ENCODE data around the gene ACAA1.
A peak's percentile ranks its signal among the peaks of the same experiment; 100 is the strongest.
"Not testable (repeated sequence)": the region's sequence is repeated elsewhere in the genome, so short reads cannot be mapped to it uniquely, and the experiment has no call there.

ACAA1 gene

GRCh38 chr3:38136777-38137614 is at the start of gene ACAA1:
Gene ACAA1, minus strand, starts transcription at chr3:38137127. Its CDS starts 92 bp downstream, at chr3:38137035.
- peak; percentile 99 for DNase-seq

- DNase-seq, result no peak
These were observed 40.3 kb upstream of the ACAA1 start for GRCh38 chr3:38177181-38177580.

- DNase-seq, result no peak
These were observed 37.0 kb upstream of the ACAA1 start for GRCh38 chr3:38173834-38174418.

GRCh38 chr3:38171622-38172021 is 34.7 kb upstream of the ACAA1 start:
- no peak for DNase-seq

- DNase-seq, result no peak
These were observed 33.8 kb upstream of the ACAA1 start for GRCh38 chr3:38170722-38171121.

GRCh38 chr3:38169027-38169317 is 32.0 kb upstream of the ACAA1 start:
- no peak for DNase-seq

- DNase-seq, result no peak
These were observed 31.5 kb upstream of the ACAA1 start for GRCh38 chr3:38168151-38169026.

- no peak for DNase-seq
These were observed 30.7 kb upstream of the ACAA1 start for GRCh38 chr3:38167591-38167990.

GRCh38 chr3:38165722-38166387 is 28.9 kb upstream of the ACAA1 start:
- no peak for DNase-seq

- DNase-seq, result peak; percentile 97
These were observed 28.2 kb upstream of the ACAA1 start, which contains the start of gene OXSR1 for GRCh38 chr3:38164952-38165721. Gene OXSR1, plus strand, starts transcription at chr3:38165537. Its CDS starts 340 bp downstream, at chr3:38165877.

- DNase-seq, result no peak
These were observed 27.7 kb upstream of the ACAA1 start for GRCh38 chr3:38164643-38164951.

- DNase-seq, result no peak
These were observed 27.1 kb upstream of the ACAA1 start for GRCh38 chr3:38163841-38164642.

GRCh38 chr3:38163117-38163840 is 26.4 kb upstream of the ACAA1 start:
- no peak for DNase-seq

GRCh38 chr3:38160704-38161103 is 23.8 kb upstream of the ACAA1 start:
- DNase-seq, result not testable (repeated sequence)

- DNase-seq, result no peak
These were observed 21.5 kb upstream of the ACAA1 start for GRCh38 chr3:38158472-38158871.

GRCh38 chr3:38157595-38157994 is 20.7 kb upstream of the ACAA1 start:
- no peak for DNase-seq

GRCh38 chr3:38157117-38157516 is 20.2 kb upstream of the ACAA1 start:
- DNase-seq, result no peak

GRCh38 chr3:38155825-38156224 is 18.9 kb upstream of the ACAA1 start:
- no peak for DNase-seq

- DNase-seq, result no peak
These were observed 17.8 kb upstream of the ACAA1 start for GRCh38 chr3:38154625-38155255.

- DNase-seq, result no peak
These were observed 17.1 kb upstream of the ACAA1 start for GRCh38 chr3:38154033-38154494.

All from stimulated activated CD4-positive, alpha-beta T cell treated with anti-CD3 and anti-CD28 coated beads, Interleukin-4, amount 100 ng/mL, for 24 hours (primary cell).